MM.1S (cell line): Measurements from ENCODE around the gene TDRD1.

ENCODE experiments used
- CTCF ChIP-seq: fragments of 300-600 bp; sonication (generic); IDR thresholded peaks from 2 replicates; pipeline ENCODE4 v1.5.1; 2016; ENCODE audit warnings: antibody characterized with exemption, low read length, mixed read lengths
- EZH2 ChIP-seq: fragments of 300-600 bp; sonication (generic); optimal IDR thresholded peaks from 2 replicates; pipeline ENCODE3; 2017; ENCODE audit warnings: low read depth, mild to moderate bottlenecking, antibody characterized with exemption, low read length, mixed read lengths
- EZH2phosphoT487 ChIP-seq: fragments of 300-600 bp; sonication (generic); IDR thresholded peaks from 2 replicates; pipeline ENCODE4 v1.6.1; 2018; ENCODE audit warnings: antibody characterized with exemption, low read length

- TF ChIP-seq CTCF: no peak
- no peak for TF ChIP-seq EZH2
- TF ChIP-seq EZH2phosphoT487: no peak
Observed at GRCh38 chr10:114151892-114152291, 27.3 kb upstream of the TDRD1 start.
